GM18909 (cell line): ENCODE data around the gene RASSF5.
"Not testable (repeated sequence)": the region's sequence is repeated elsewhere in the genome, so short reads cannot be mapped to it uniquely, and the experiment has no call there.

ENCODE experiments used
- ATAC-seq: cut with Tn5 transposase; IDR thresholded peaks from one replicate; pipeline ENCODE4 v1.9.1; 2021; ENCODE audit warnings: mild to moderate bottlenecking; ENCODE audit not compliant: unreplicated experiment, poor library complexity

Gene RASSF5

DNA sequence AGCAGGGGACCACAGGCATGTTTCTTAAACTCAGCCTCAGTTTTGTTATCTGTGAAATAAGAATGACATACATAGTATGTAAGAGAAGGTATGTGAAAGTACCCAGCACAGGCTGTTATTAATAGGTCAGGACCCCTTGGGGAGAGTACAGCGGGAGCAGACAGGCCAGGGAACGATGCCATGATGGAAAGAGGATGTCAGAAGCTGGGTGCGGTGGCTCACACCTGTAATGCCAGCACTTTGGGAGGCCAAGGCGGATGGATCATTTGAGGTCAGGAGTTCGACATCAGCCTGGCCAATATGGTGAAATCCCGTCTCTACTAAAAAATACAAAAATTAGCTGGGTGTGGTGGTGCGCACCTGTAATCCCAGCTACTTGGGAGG lies 73.8 kb downstream of the RASSF5 start:
- ATAC-seq = not testable (repeated sequence)

DNA sequence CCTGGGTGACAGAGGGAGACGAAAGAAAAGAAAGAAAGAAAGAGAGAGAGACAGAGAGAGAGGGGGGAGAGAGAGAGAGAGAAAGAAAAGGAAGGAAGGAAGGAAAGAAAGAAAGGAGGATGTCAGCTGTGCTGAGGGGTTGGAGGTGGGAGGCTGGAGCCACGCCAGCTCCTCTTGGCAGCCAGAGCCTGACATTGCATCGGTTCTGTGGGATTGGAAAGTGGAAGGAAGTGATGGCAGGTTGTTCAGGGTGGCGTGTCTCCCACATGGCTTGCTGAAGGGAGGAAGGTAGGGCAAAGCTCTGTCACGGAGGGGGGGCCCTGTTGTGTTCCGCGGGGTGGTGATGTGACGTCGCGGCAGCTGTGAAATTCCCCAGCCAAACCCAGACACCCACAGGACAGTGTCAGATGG lies 74.2 kb downstream of the RASSF5 start:
- no peak for ATAC-seq

DNA sequence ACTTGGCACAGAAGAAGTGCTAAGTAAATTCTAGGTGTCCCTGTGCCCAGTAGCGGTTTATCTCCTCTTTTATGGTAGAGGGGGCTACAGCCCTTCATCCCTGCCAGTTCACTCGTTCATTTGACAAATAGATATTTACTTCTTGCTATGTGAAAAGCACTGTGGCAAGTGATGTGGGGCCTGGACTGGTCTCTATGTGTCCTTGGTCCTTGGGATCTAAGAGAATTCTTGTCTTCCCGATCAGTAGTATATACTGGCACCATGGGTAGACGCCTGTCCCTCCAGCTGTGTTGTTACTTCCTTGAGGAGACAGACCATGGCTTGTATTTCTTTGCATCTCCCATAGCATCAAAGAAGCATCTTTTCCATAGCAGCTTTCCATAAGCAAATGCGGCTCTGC lies 75.2 kb downstream of the RASSF5 start:
- no peak for ATAC-seq

DNA sequence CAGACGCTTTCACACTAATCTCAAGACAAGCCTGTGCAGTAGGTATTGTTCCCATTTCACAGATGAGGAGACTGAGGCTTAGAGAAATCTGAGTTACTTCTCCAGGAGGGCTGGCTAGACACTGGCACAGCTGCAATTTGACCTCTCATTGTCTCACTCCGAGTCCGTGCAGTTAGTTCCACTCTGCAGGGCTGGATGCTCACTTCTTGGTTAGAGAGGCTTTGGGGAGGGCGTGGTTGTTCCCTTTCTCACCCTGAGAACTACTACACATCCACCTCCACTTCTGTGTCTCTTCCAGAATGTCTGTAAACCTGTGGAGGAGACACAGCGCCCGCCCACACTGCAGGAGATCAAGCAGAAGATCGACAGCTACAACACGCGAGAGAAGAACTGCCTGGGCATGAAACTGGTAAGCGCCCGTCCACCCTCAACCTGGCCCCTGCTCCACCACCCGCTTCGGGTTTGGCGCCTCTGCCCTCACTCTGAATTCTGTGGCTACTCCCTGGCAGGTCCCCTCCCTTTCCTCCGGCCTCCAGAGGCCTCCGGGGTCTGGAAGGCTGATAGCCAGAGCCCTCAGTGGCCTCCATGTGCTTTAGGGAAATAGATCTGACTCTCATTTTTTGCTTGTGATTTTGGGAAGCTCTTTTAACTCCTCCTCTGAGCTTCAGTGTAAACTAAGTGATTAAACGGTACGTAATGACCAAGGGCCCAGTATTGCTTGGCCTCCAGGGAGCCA lies 75.8 kb downstream of the RASSF5 start:
- no peak for ATAC-seq

DNA sequence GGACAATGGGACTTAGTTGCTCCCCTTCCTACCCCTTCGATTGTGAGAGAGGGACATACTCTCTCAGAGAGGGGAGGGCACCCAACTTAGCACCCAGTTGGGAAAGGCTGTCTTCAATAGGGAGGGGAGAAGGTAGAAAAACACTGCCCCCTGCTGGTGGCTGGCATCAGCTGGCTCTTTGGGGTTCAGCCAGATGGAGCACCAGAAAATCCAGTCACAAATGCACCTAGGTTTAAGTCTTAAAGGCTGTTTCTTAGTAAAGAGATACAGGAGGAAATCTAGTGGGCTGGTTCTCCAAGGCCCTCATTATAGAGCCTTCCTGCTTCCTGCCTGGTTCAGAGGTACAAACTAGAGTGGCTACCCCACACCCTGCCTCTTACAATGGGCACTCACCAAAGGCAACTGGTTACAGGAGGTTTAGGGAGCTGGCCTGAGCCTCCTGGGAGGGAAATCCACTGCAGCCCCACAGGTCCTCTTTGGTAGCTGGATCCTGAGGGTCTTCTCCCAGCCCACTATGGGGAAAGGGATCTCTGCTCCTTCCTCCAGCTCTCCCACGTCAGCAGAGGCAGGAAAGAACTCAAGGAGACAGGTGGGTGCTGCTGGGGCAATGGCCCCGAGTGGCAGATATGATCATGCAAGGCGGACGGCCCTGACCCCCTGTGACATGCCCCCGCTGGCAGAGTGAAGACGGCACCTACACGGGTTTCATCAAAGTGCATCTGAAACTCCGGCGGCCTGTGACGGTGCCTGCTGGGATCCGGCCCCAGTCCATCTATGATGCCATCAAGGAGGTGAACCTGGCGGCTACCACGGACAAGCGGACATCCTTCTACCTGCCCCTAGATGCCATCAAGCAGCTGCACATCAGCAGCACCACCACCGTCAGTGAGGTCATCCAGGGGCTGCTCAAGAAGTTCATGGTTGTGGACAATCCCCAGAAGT lies 76.6 kb downstream of the RASSF5 start:
- no peak for ATAC-seq

DNA sequence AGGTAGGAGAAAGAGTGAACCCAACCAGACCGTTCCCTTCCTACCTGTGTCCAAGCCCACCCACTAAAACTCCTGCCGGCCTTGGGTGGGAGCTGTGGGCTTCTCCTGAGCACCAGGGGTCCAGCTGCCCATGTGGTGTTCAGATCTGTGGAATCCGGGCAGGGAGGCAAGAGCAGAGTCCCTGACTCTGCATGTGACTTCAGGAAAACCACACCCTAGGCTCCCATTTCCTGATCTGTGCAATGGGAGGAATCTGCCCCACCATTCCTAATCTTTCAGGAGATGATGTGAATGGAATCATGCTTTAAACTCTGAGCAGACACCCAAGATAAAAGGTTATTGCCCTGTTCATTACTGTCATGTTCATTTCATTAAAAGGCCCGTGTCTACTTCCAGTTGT lies 77.4 kb downstream of the RASSF5 start:
- no peak for ATAC-seq

DNA sequence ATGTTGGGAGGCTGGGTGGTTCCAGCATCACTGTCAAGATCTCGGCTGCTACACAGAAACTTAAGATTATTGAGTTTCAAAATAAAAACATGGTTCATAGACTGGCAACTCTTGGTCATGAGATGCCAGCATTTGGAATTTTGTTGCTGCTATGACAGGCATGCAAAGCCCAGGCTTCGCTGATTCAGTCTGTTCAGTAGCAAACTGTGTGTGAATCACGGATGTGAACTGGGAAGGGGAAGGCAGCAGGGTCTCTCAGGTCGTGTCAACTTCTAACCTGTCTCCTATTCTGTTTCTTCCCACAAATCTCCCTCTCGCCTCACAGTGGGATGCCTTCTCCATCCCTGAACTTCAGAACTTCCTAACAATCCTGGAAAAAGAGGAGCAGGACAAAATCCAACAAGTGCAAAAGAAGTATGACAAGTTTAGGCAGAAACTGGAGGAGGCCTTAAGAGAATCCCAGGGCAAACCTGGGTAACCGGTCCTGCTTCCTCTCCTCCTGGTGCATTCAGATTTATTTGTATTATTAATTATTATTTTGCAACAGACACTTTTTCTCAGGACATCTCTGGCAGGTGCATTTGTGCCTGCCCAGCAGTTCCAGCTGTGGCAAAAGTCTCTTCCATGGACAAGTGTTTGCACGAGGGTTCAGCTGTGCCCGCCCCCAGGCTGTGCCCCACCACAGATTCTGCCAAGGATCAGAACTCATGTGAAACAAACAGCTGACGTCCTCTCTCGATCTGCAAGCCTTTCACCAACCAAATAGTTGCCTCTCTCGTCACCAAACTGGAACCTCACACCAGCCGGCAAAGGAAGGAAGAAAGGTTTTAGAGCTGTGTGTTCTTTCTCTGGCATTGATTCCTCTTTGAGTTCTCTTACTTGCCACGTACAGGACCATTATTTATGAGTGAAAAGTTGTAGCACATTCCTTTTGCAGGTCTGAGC lies 79.4 kb downstream of the RASSF5 start:
- ATAC-seq = no peak

DNA sequence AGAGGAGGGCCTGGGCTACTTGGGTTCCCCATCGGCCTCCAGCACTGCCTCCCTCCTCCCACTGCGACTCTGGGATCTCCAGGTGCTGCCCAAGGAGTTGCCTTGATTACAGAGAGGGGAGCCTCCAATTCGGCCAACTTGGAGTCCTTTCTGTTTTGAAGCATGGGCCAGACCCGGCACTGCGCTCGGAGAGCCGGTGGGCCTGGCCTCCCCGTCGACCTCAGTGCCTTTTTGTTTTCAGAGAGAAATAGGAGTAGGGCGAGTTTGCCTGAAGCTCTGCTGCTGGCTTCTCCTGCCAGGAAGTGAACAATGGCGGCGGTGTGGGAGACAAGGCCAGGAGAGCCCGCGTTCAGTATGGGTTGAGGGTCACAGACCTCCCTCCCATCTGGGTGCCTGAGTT lies 80.6 kb downstream of the RASSF5 start:
- no peak for ATAC-seq

DNA sequence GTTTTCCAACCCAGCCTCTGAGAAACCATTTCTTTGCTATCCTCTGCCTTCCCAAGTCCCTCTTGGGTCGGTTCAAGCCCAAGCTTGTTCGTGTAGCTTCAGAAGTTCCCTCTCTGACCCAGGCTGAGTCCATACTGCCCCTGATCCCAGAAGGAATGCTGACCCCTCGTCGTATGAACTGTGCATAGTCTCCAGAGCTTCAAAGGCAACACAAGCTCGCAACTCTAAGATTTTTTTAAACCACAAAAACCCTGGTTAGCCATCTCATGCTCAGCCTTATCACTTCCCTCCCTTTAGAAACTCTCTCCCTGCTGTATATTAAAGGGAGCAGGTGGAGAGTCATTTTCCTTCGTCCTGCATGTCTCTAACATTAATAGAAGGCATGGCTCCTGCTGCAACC lies 81.2 kb downstream of the RASSF5 start:
- no peak for ATAC-seq

DNA sequence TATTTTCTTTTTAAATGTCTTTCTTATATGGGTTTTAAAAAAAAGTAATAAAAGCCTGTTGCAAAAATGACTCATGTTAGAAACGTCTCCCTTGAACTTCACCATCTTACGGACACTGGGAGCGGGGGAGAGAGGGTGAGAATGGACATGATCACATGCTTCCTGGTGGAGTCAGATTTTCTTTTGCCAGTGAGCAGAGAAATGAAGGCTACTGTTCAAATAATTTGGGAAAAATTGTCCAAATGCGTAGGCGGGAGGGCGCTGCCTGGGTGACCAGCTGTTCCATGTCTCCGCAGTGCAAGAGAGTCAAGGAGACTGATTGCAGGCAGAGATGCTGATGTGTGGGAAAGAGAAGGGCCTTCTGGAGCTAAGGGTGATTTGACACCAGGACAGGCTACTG lies 81.9 kb downstream of the RASSF5 start:
- no peak for ATAC-seq

DNA sequence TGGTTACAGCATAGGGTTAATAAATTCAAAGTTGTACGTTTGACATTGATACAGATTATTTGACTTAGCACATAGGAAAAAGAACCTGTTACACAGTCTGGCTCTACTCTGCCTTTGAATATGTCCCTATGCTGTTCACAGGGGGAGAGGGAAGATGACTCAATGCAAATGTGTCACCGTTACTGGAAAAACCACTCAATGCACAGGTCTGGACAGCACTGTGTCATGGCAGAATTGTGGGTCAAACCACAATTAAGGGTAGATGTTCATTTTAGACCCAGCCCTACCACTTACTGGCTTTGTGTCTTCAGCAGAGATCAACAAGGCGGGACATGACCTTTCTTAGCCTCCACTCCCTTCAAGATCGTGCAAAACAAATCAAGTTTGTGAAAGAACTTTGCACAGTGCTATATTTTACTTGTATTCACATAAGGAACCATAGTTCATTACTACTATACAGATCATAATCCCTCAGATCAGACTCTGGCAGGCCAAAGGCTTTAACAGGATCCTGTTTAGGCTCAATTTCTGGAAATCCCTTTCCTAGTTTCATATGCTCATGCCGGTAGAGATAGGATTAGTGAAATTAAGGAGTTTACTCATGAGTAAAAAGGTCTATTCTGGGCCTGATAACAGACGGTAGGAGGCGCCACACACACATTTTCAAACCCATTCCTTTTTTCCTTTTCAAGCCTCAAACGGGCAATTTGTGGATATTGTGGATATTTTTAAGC lies 82.9 kb downstream of the RASSF5 start:
- no peak for ATAC-seq

DNA sequence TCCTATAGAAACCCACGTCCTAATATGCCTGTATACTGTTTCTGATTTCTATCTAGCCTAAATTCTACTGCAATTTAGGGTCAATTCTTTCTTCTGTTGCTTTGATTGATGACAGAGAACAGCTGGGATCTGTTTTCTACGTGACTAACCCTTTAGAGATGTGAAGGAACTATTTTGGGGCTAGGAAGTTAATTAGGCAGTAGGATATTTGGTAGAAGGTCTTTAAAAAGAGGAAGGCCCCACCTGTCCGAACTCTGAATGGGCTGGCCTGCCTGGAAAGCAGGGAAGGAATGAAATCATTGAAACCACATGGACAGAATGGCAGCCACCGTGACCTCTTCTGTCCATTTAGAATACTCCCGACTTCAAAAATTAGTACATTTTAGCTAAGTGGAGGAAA lies 83.9 kb downstream of the RASSF5 start:
- ATAC-seq = no peak

DNA sequence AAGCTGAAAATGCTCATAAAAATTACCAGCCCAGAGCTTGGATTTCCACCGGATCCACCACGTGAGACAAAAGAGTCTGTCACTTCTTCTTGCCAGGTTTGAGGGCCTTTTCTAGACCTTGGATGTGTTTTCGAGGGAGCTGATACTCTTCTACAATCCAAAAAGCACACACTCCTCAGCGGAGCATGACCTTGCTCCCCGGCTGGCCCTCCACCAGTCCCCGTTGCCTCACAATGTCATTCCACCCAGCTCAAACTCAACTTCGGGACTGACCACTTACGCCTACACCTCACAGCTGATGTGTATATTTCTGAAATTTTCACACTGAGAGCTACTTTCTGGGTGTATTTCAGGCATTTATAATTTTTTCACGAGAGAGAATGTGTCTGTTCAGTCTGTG lies 84.4 kb downstream of the RASSF5 start:
- ATAC-seq = no peak

DNA sequence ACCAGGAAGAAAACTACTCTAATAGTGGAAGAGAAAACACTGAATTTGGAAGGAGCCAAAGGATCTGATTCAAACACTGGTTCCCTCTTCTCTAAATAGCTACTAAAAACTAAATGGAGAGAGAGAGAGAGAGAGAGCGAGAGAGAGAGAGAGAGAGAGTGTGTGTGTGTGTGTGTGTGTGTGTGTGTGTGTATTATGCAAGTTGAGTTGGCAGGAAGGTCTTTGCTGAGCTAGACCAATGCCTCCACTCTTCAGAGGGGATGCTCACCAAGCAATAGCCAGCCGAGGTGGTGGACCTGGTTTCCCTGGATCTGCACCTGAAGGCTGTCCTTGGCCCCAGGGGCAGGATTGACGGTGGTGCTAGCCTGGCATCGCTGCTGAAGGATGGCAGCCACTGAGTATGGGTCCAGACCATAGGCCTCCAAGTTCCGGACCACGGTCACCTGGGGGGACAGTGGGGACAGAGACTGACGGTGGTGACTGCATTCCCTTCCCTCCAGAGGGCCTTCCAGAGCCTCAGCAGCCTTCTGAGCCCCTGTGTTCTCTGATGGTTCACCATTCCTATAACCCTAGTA lies 86.1 kb downstream of the RASSF5 start:
- no peak for ATAC-seq

DNA sequence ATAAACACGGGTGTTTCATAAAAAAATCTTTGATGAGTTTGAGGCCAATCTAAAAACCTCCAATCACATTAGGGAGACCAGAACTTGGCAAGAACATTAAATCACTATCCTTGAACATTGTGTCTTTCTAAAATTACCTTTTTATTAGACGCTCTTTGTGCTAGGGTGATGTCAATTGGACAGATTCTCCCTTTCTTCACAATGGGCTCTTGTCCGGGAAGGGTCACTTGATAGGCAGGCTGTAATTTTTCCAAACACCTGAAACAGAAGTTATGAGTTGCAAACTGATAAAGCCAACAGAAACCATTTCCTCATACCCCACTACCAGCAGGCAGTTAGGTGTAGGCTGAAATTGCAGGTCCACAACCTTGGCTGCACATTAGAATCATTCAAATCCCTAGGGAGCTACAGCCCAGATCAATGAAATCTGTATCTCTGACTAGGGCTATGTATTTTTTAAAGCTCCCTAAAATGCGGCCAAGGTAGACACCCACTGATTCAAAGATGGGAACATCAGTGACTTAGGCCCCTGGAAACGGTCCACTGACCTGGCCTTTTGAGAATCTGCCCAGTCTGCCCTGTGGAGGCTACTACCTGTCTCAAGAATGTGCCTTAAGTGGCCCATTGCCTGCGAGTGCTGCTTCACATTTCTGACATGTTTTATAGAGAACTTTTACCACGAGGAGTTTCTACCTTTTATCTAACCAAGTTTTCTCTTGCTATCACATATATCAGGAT lies 88.4 kb downstream of the RASSF5 start:
- no peak for ATAC-seq

DNA sequence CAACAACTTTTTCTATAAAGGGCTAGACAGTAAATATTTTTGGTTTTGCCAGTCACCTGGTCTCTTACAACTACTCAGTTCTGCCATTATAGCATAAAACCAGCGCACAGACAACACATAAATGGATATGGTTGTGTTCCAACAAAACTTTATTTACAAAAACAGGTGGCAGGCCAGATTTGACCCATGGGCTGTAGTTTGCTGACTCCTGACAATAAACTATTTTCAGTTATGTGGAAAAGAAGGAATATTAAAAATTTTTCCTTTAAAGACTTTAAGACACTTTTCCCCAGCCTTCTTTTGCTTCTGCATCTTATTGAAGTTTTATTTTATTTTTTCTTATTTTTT lies 89.0 kb downstream of the RASSF5 start:
- ATAC-seq = no peak

DNA sequence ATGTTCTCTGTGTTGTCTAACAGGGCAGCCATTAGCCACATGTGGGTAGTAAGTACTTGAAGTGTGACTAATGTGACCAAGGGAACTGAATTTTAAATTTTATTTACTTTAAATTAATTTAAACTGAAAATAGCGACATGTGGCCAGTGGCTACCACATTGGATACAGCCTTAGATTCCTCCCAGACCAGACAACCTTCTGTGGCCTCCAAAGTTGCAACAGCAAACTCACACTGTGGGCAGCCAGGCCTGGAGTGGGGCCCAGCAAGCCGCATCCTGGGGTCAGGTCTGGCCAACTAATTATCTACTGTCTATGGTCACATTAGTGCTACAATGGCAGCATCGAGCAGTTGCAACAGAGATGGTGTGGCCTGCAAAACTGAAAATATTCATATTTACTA lies 93.2 kb downstream of the RASSF5 start:
- ATAC-seq = no peak

DNA sequence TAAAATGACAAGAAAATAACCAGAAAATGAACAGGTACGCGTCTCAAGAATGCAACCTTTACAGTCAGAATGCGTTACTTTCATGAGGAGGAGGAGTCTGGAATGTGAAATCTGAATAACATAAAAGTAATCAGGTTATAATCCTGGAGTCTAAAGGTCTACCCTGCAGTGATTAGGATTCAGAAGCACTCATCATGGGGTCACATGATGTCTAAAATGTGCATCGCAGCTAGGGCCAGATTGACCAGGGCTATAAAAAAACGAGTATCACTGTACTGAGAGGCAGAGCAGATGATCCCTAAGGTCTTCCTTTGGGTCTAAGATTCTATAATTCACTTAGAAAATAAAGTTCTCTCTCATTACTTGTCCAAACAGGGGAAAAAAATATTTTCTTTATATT lies 97.5 kb downstream of the RASSF5 start:
- ATAC-seq = no peak

DNA sequence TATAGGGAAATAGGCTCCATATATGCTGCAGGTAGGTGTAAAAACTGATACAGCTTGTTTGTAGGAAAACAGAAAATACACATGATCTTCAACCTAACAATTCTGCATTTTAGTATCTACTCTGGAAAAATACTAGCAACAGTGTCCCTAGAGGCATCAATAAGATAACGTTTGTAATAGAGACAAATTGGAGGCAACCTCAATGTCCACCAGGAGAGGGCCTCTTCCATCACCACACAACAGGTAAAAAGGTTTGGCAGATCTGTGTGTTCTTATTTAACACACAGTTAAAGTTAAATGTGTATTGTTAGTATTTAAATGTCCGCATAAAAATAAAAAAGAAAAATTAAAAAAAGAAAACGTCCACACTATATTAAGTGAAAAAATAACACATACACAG lies 99.5 kb downstream of the RASSF5 start:
- no peak for ATAC-seq
